ENCODE measurements around the gene SYNPO2. TPM values are rescaled to one million over a fixed set of nuclear protein-coding genes. Genes with fewer than 3 reads are reported as not detected.
"Not testable (repeated sequence)": the region's sequence is repeated elsewhere in the genome, so short reads cannot be mapped to it uniquely, and the experiment has no call there.

SYNPO2 gene
- total and polyA plus RNA-seq, 2 of the 8 experiments (the other 6 are each of a cell fraction or from before 2014, with no cell fraction given), result 0.50 to 4.2 TPM

GRCh38 chr4:119020158-119020557 is 131.5 kb downstream of the SYNPO2 start (continued):
- TF ChIP-seq TAF7 (optimal IDR thresholded peaks at IDR 0.05; ENCODE audit: borderline replicate concordance, low read depth, low read length) (no peak), HDAC6 (IDR thresholded peaks at IDR 0.05; ENCODE audit: low read depth, low read length) (no peak), SAP30 (IDR thresholded peaks at IDR 0.05; ENCODE audit: insufficient read depth, insufficient replicate concordance, low read length) (no peak), POLR2A (IDR thresholded peaks at IDR 0.05; ENCODE audit: control extremely low read depth in 1 of 2, low read depth in 2 of 2, low read length in 2 of 2) (no peak), BCL11A (IDR thresholded peaks at IDR 0.05; ENCODE audit: low read depth in 2 of 2, low read length in 2 of 2) (no peak)
- TF ChIP-seq, protein P1, sequence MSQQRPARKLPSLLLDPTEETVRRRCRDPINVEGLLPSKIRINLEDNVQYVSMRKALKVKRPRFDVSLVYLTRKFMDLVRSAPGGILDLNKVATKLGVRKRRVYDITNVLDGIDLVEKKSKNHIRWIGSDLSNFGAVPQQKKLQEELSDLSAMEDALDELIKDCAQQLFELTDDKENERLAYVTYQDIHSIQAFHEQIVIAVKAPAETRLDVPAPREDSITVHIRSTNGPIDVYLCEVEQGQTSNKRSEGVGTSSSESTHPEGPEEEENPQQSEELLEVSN (IDR thresholded peaks at IDR 0.05), result no peak

- POLR2A ChIA-PET (ENCODE audit: partially characterized antibody); H3K27ac ChIP-seq (ENCODE audit: low read depth, low read length); H4K5ac ChIP-seq (ENCODE audit: insufficient read length, low read depth, low read length); H2BK120ac ChIP-seq (replicated peaks; ENCODE audit: low read depth, low read length); H3K79me2 ChIP-seq (ENCODE audit: control insufficient read depth in 1 of 2, insufficient read depth in 2 of 2, low read length in 2 of 2); H3K27me3 ChIP-seq (replicated peaks in 1 of 4; ENCODE audit: control insufficient read depth in 3 of 4, extremely low read depth in 1 of 4, insufficient read depth in 3 of 4, low read length in 3 of 4); H2BK12ac ChIP-seq (ENCODE audit: low read depth, low read length); H3K18ac ChIP-seq (ENCODE audit: extremely low read depth, low read length); H3K14ac ChIP-seq (ENCODE audit: insufficient read length); H3K4ac ChIP-seq (replicated peaks; ENCODE audit: insufficient read length, low read depth, low read length); H3K9me3 ChIP-seq (ENCODE audit: insufficient read depth in 2 of 2, low read depth in 1 of 2, low read length in 1 of 2); H2BK5ac ChIP-seq (ENCODE audit: low read depth, low read length); H2BK15ac ChIP-seq (ENCODE audit: low read length); H3K9ac ChIP-seq (replicated peaks in 1 of 4; ENCODE audit: extremely low read depth in 1 of 4, low read depth in 3 of 4, low read length in 3 of 4); H3K56ac ChIP-seq (replicated peaks; ENCODE audit: insufficient read length, low read depth, low read length); H3K4me1 ChIP-seq (replicated peaks in 1 of 4; ENCODE audit: control insufficient read depth in 3 of 4, insufficient read depth in 4 of 4, low read length in 3 of 4); H4K8ac ChIP-seq (ENCODE audit: extremely low read depth, insufficient read depth, low read length); H4K91ac ChIP-seq (replicated peaks; ENCODE audit: insufficient read length, low read length); H3K4me2 ChIP-seq (ENCODE audit: insufficient read depth in 1 of 2, low read depth in 2 of 2, low read length in 2 of 2); H2BK20ac ChIP-seq (ENCODE audit: low read length); H3K4me3 ChIP-seq (ENCODE audit: extremely low read depth in 1 of 4, insufficient read depth in 2 of 4, low read depth in 3 of 4, low read length in 4 of 4); H4K20me1 ChIP-seq (replicated peaks in 1 of 2; ENCODE audit: control insufficient read depth in 1 of 2, insufficient read depth in 2 of 2, low read length in 2 of 2); H3K79me1 ChIP-seq (ENCODE audit: low read depth, low read length); H2AK5ac ChIP-seq (ENCODE audit: low read depth, low read length); H3K23ac ChIP-seq (ENCODE audit: insufficient read length); H2AFZ ChIP-seq (ENCODE audit: low read length); FAIRE-seq; H3K23me2 ChIP-seq (ENCODE audit: low read depth, low read length); DNase-seq (ENCODE audit: low read depth in 1 of 2, low spot score in 2 of 2); H3K36me3 ChIP-seq (ENCODE audit: control insufficient read depth in 2 of 4, insufficient read depth in 4 of 4, low read length in 3 of 4): not testable (repeated sequence)
- 98% methylated on average over 4 of the region's 4 CpGs; no CpG with 5 or more reads in 1 of the 2 experiments for WGBS, 2 experiments (ENCODE audit: extremely low coverage in 1 of 2, insufficient coverage in 1 of 2, insufficient read length in 1 of 2, insufficient replicate concordance in 2 of 2, low coverage in 1 of 2, low lambda C conversion rate in 2 of 2, missing lambda C conversion rate in 1 of 2)
- CTCF ChIA-PET (ENCODE audit: partially characterized antibody), result interaction anchor here (0.5 to 3.9 kb wide), 5 partner anchors 9 to 50 kb away, joined by 3 to 20 read pairs (median 3); no protein-coding TSS in a partner anchor
These were observed 133.9 kb downstream of the SYNPO2 start for GRCh38 chr4:119022520-119022919.

All from H1 (cell line).